HFF-Myc (cell line): Measurements from ENCODE around the gene CHMP5.

Experiments used
- DNase-seq: peaks from one replicate; pipeline ENCODE4 v3.0.0-alpha.2; 2011; ENCODE audit warnings: low read depth; ENCODE audit errors: extremely low read depth
- H3K4me3 ChIP-seq: replicated peaks from 2 replicates; pipeline ENCODE4 v1.5.1; 2011; ENCODE audit warnings: low read depth, mild to moderate bottlenecking, control low read depth, low read length
- CTCF ChIP-seq: IDR thresholded peaks from 2 replicates; pipeline ENCODE4 v1.5.1; 2012; ENCODE audit warnings: mild to moderate bottlenecking, low read depth, low read length, control low read depth; ENCODE audit errors: missing control alignments

CHMP5 gene

GRCh38 chr9:33272061-33272460, 7.2 kb downstream of the CHMP5 start:
- no peak for TF ChIP-seq CTCF
- no peak overlapping the region for H3K4me3 ChIP-seq
- DNase-seq: no peak

DNA sequence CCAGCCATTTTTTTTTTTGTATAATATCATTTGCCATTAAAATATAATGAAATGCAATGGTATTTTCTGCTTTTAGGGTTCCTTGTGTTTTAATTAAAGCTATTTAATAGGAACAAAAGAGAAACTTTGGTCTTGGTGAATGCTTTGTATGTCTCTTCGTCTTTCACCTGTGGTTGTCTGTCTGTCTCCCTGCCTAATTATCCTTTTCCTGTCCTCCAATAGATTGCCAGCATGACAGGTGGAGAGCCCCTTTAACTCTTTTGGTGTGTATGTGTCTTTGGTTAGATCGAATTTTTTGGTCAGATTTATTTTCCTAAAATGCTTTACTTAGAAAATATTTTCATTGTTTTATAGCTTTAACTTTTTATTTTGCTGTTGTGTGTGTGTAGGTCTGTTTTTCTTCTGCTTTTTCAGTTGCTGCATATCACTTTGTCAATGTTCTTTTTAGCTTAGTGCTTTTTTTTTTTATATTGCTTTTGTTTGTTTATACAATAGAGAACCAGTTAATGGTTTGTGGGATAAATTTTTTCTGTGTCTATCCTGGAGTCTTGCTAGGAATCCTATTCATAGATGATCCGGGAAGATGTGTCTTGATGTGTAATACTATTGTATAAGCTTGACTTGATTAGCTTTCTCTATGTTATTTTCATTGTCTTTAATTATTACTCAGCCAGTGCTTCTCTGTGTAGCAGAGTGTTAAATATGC, 8.6 kb downstream of the CHMP5 start:
- H3K4me3 ChIP-seq: no peak overlapping the region
- no peak for DNase-seq
- no peak for TF ChIP-seq CTCF

DNA sequence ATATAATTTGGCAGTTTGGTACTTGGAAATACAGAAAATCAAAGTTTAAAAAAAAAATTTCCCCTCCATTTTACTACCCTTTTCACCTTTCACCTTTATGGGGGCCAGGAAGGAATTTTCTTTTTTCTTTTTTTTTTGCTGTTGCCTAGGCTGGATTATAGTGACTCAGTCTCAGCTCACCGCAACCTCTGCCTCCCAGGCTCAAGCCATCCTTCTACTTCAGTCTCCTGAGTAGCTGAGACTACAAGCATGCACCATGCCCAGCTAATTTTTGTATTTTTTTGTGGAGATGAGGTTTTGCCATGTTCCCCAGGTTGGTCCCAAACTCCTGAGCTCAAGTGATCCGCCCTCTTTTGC, 9.1 kb downstream of the CHMP5 start:
- H3K4me3 ChIP-seq: no peak overlapping the region
- DNase-seq: no peak
- TF ChIP-seq CTCF: no peak

GRCh38 chr9:33277484-33277883, 12.6 kb downstream of the CHMP5 start:
- no peak for DNase-seq
- no peak overlapping the region for H3K4me3 ChIP-seq
- no peak for TF ChIP-seq CTCF

DNA sequence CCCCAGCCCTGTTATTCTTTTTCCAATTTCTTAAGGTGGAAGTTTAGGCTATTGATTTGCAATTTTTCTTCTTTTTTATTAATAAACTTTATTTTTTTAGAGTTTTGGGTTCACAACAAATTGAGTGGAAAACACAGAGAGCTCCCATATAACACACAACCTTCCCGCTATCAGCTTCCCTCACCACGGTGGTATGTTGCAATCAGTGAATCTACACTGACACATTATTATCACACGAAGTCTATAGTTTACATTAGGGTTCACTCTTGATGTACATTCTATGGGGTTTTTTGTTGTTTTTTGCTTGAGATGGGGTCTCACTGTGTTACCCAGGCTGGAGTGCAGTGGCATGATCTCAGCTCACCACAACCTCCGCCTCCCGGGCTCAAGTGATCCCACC, 20.7 kb downstream of the CHMP5 start:
- no peak for DNase-seq
- no peak overlapping the region for H3K4me3 ChIP-seq
- no peak for TF ChIP-seq CTCF

DNA sequence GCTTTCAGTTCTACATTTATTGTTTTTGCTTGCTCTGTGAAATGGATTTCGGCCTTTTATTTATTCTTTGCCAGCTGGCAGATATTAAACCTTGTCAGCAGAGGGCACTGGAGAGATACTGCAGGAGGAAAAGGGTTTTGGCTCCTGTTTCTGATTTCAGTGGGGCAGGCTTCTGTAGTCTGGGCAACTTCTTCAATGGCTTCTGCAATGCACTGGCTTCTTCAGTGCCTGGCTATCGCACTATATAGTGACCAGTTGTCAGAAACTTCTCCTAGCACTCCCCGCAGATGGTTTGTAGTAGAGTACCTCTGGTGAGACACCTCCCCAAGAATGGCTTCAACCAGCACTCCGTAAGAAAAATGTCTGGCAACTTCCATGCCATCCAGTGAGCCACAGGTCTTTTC, 22.2 kb downstream of the CHMP5 start:
- H3K4me3 ChIP-seq: no peak overlapping the region
- DNase-seq: peak; percentile 52
- peak; percentile 69 for TF ChIP-seq CTCF

- no peak overlapping the region for H3K4me3 ChIP-seq
- no peak for TF ChIP-seq CTCF
- DNase-seq: no peak
Measured at GRCh38 chr9:33288235-33288634, 23.4 kb downstream of the CHMP5 start.
